ENCODE measurements around the gene GJA3.

Gene GJA3

GRCh38 chr13:20195801-20196200 is 34.9 kb upstream of the GJA3 start:
- no peak overlapping the region for H3K4me3 ChIP-seq (ENCODE audit: low read depth, low read length)
- DNase-seq (ENCODE audit: low read depth), result no peak
- no peak for TF ChIP-seq CTCF (IDR thresholded peaks at IDR 0.05; ENCODE audit: insufficient read depth, low read depth, low read length, missing control alignments)

- no peak for TF ChIP-seq CTCF (IDR thresholded peaks at IDR 0.05; ENCODE audit: insufficient read depth, low read depth, low read length, missing control alignments)
- peak overlapping the region; percentile 58 for H3K4me3 ChIP-seq (ENCODE audit: low read depth, low read length)
- peak; percentile 66 for DNase-seq (ENCODE audit: low read depth)
Observed at GRCh38 chr13:20193907-20194631, 33.2 kb upstream of the GJA3 start.

GRCh38 chr13:20193162-20193906 is 32.5 kb upstream of the GJA3 start:
- peak overlapping the region; percentile 58 for H3K4me3 ChIP-seq (ENCODE audit: low read depth, low read length)
- TF ChIP-seq CTCF (IDR thresholded peaks at IDR 0.05; ENCODE audit: insufficient read depth, low read depth, low read length, missing control alignments), result no peak
- no peak for DNase-seq (ENCODE audit: low read depth)

- TF ChIP-seq CTCF (IDR thresholded peaks at IDR 0.05; ENCODE audit: insufficient read depth, low read depth, low read length, missing control alignments), result no peak
- no peak for DNase-seq (ENCODE audit: low read depth)
- peak within 1 kb of the TSS; percentile 58 for H3K4me3 ChIP-seq (ENCODE audit: low read depth, low read length)
Observed at GRCh38 chr13:20192836-20193161, 31.9 kb upstream of the GJA3 start, which contains the start of gene GJB2. GJB2 (minus strand) TSS chr13:20192938; CDS start chr13:20189581, 3,357 bp downstream.

- peak overlapping the region; percentile 58 for H3K4me3 ChIP-seq (ENCODE audit: low read depth, low read length)
- no peak for TF ChIP-seq CTCF (IDR thresholded peaks at IDR 0.05; ENCODE audit: insufficient read depth, low read depth, low read length, missing control alignments)
- DNase-seq (ENCODE audit: low read depth), result peak; percentile 63
Observed at GRCh38 chr13:20192158-20192835, 31.4 kb upstream of the GJA3 start.

GRCh38 chr13:20191311-20192157 is 30.7 kb upstream of the GJA3 start:
- DNase-seq (ENCODE audit: low read depth), result peak; percentile 49
- peak overlapping the region; percentile 58 for H3K4me3 ChIP-seq (ENCODE audit: low read depth, low read length)
- no peak for TF ChIP-seq CTCF (IDR thresholded peaks at IDR 0.05; ENCODE audit: insufficient read depth, low read depth, low read length, missing control alignments)
